HG03196 (cell line): ENCODE measurements around the gene FOXD4L5.
"Not testable (repeated sequence)": the region's sequence is repeated elsewhere in the genome, so short reads cannot be mapped to it uniquely, and the experiment has no call there.

Experiments
- ATAC-seq: cut with Tn5 transposase; IDR thresholded peaks from one replicate; pipeline ENCODE4 v1.9.1; 2021; ENCODE audit not compliant: unreplicated experiment

The FOXD4L5 gene

GRCh38 chr9:65285109-65285508 lies at the start of gene FOXD4L5:
FOXD4L5 (minus strand) TSS chr9:65285209; CDS start chr9:65284377, 832 bp downstream.
- ATAC-seq = not testable (repeated sequence)

- not testable (repeated sequence) for ATAC-seq
These were observed 1.1 kb downstream of the FOXD4L5 start for GRCh38 chr9:65283943-65284342.

GRCh38 chr9:65282976-65283375 lies 2.0 kb downstream of the FOXD4L5 start:
- not testable (repeated sequence) for ATAC-seq
